HCT116 (cell line): ENCODE results near the gene TOR2A. TPM values are rescaled to one million over a fixed set of nuclear protein-coding genes. Genes with fewer than 3 reads are reported as not detected.

ENCODE experiments used
- ATAC-seq: fragments of 200-7000 bp; cut with Tn5 transposase; 2 replicates; pipeline ENCODE4 v1.9.1; 2020; ENCODE audit warnings: mild to moderate bottlenecking, moderate library complexity
- BruUV-seq: library from RNA; stranded (reverse); fragments of 400-500 nt; replicated peaks from 2 replicates; lab custom pipeline; 2021; lab: Mats Ljungman, UMichigan
- CTCF ChIA-PET: fragments of 300-600 bp; sonication (Branson Sonifier 250); formaldehyde crosslinking; loops from one replicate; lab custom pipeline; 2021; ENCODE audit warnings: antibody characterized with exemption; lab: Charles Lee
- POLR2A ChIA-PET: fragments of 300-600, 350-600 bp; sonication (Branson Sonifier 250); formaldehyde crosslinking; loops from one replicate; lab custom pipeline; 2021; ENCODE audit warnings: antibody characterized with exemption; lab: Charles Lee
- RAD21 ChIA-PET, 2 experiments: fragments of 300-600 bp; sonication (Branson Sonifier 250); formaldehyde crosslinking; loops; one replicate each; lab custom pipeline; 2023; ENCODE audit warnings: low total read pairs in 2 of 2; ENCODE audit not compliant: uncharacterized antibody in 2 of 2, unreplicated experiment in 2 of 2, low non-redundant PET in 1 of 2; lab: Charles Lee
- DNase-seq: peaks from one replicate; pipeline ENCODE4 v3.0.0-alpha.2; 2010; ENCODE audit warnings: low read depth, low spot score
- H2AFZ ChIP-seq: fragments of 200-600 bp; shearing (Covaris generic), sonication (generic); 2 replicates; pipeline ENCODE4 v1.6.1; 2017; ENCODE audit warnings: low read depth, mixed run types, mixed read lengths, antibody characterized with exemption, low read length; ENCODE audit not compliant: poor library complexity, severe bottlenecking
- H3K27ac ChIP-seq: 2 replicates; pipeline ENCODE4 v1.5.1; 2012; ENCODE audit warnings: low read depth, low read length
- H3K27me3 ChIP-seq: fragments of 200-600 bp; sonication (generic); 2 replicates; pipeline ENCODE4 v1.6.1; 2016; ENCODE audit warnings: mixed run types, low read length, mixed read lengths; ENCODE audit not compliant: insufficient read depth
- H3K36me3 ChIP-seq, 2 experiments: fragments of 200-500 bp in 1 of 2; fragments of 200-600 bp in 1 of 2; sonication (Bioruptor generic) in 1 of 2; sonication (generic) in 1 of 2; 2 replicates each; pipeline versions ENCODE4 v1.5.1 to v1.6.1; 2014 to 2016; ENCODE audit warnings: low read length in 2 of 2, inconsistent platforms in 1 of 2, mixed read lengths in 1 of 2, mixed run types in 1 of 2; ENCODE audit not compliant: insufficient read depth in 2 of 2, control insufficient read depth in 1 of 2
- H3K4me1 ChIP-seq, 2 experiments: fragments of 200-600 bp in 1 of 2; sonication (generic) in 1 of 2; 2 replicates each; pipeline versions ENCODE4 v1.5.1 to v1.6.1; 2012 to 2017; ENCODE audit warnings: low read length in 2 of 2, inconsistent platforms in 1 of 2, mild to moderate bottlenecking in 1 of 2, mixed read lengths in 1 of 2, mixed run types in 1 of 2, moderate library complexity in 1 of 2; ENCODE audit not compliant: insufficient read depth in 2 of 2, control insufficient read depth in 1 of 2
- H3K4me2 ChIP-seq: fragments of 200-600 bp; sonication (generic); 2 replicates; pipeline ENCODE4 v1.6.1; 2017; ENCODE audit warnings: mixed run types, low read length, mixed read lengths
- H3K4me3 ChIP-seq, 2 experiments: fragments of 200-600 bp in 1 of 2; sonication (generic) in 1 of 2; replicated peaks in 1 of 2; 2 replicates each; pipeline ENCODE4 v1.5.1; 2011 to 2016; ENCODE audit warnings: low read length in 2 of 2, control low read depth in 1 of 2, low read depth in 1 of 2, mild to moderate bottlenecking in 1 of 2, mixed read lengths in 1 of 2, mixed run types in 1 of 2
- H3K79me2 ChIP-seq: fragments of 200-600 bp; sonication (generic); 2 replicates; pipeline ENCODE4 v1.6.1; 2017; ENCODE audit warnings: mild to moderate bottlenecking, mixed run types, low read length, moderate library complexity, mixed read lengths; ENCODE audit not compliant: insufficient read depth
- H3K9ac ChIP-seq: fragments of 200-600 bp; sonication (generic); 2 replicates; pipeline ENCODE4 v1.6.1; 2016; ENCODE audit warnings: low read length, mixed read lengths
- H3K9me2 ChIP-seq: fragments of 200-600 bp; sonication (generic), shearing (Covaris generic); 2 replicates; pipeline ENCODE4 v1.6.1; 2017; ENCODE audit warnings: mixed run types, mild to moderate bottlenecking, moderate library complexity; ENCODE audit not compliant: insufficient read depth
- H3K9me3 ChIP-seq, 2 experiments: fragments of 200-500 bp in 1 of 2; fragments of 200-600 bp in 1 of 2; sonication (Bioruptor generic) in 1 of 2; sonication (generic) in 1 of 2; 2 replicates each; pipeline ENCODE4 v1.6.1; 2014 to 2017; ENCODE audit warnings: low read length in 2 of 2, mixed read lengths in 2 of 2, inconsistent platforms in 1 of 2, low read depth in 1 of 2, mild to moderate bottlenecking in 1 of 2, mixed run types in 1 of 2, moderate library complexity in 1 of 2; ENCODE audit not compliant: control insufficient read depth in 1 of 2, insufficient read depth in 1 of 2
- H4K20me1 ChIP-seq: fragments of 200-600 bp; sonication (generic), shearing (Covaris generic); 2 replicates; pipeline ENCODE4 v1.6.1; 2017; ENCODE audit warnings: mixed run types, mild to moderate bottlenecking, moderate library complexity; ENCODE audit not compliant: insufficient read depth
- EGR1 ChIP-seq: IDR thresholded peaks from 2 replicates; pipeline ENCODE4 v1.6.1; 2012; ENCODE audit warnings: low read depth
- EZH2phosphoT487 ChIP-seq: fragments of 200-600 bp; IDR thresholded peaks from 2 replicates; pipeline ENCODE4 v1.6.1; 2018; ENCODE audit warnings: antibody characterized with exemption, borderline replicate concordance
- FOSL1 ChIP-seq: IDR thresholded peaks from 2 replicates; pipeline ENCODE4 v1.6.1; 2012; ENCODE audit warnings: low read depth
- JUND ChIP-seq: IDR thresholded peaks from 2 replicates; pipeline ENCODE4 v1.6.1; 2012
- POLR2AphosphoS5 ChIP-seq: IDR thresholded peaks from 2 replicates; pipeline ENCODE4 v1.6.1; 2011; ENCODE audit warnings: mild to moderate bottlenecking, low read depth, low read length, moderate library complexity
- SP1 ChIP-seq: IDR thresholded peaks from 2 replicates; pipeline ENCODE4 v1.6.1; 2012; ENCODE audit warnings: low read depth
- SRF ChIP-seq: IDR thresholded peaks from 2 replicates; pipeline ENCODE4 v1.6.1; 2012; ENCODE audit warnings: low read depth
- TCF7L2 ChIP-seq: IDR thresholded peaks from 2 replicates; pipeline ENCODE4 v1.7.0; 2011; ENCODE audit warnings: borderline replicate concordance, inconsistent platforms; ENCODE audit not compliant: insufficient read depth, insufficient read length; ENCODE audit errors: extremely low read depth
- YY1 ChIP-seq: IDR thresholded peaks from 2 replicates; pipeline ENCODE4 v1.6.1; 2011; ENCODE audit warnings: low read length, low read depth, moderate library complexity, mild to moderate bottlenecking; ENCODE audit not compliant: insufficient replicate concordance; ENCODE audit errors: extremely low read depth
- intact Hi-C: fragments of 100-400 bp; cut with micrococcal nuclease; formaldehyde crosslinking; loops from 2 replicates; pipeline ENCODE4 v1.10.0; 2022
- total RNA-seq: library from RNA; stranded (reverse); gene quantifications from one replicate; pipeline ENCODE4 v1.2.1, GENCODE V29; 2021; ENCODE audit not compliant: unreplicated experiment
- TF ChIP-seq, protein P1 (sequence below): IDR thresholded peaks from 2 replicates; pipeline ENCODE4 v1.6.1; 2012
- TF ChIP-seq, protein P2 (sequence below), 3 experiments: fragments of 200-600 bp in 1 of 3; sonication (generic) in 1 of 3; IDR thresholded peaks in 2 of 3; conservative IDR thresholded peaks in 1 of 3; 2 replicates each; pipeline ENCODE4 v1.5.1; 2012 to 2017; ENCODE audit warnings: low read depth in 2 of 3, low read length in 2 of 3, antibody characterized with exemption in 1 of 3, borderline replicate concordance in 1 of 3, control low read depth in 1 of 3, mild to moderate bottlenecking in 1 of 3, mixed read lengths in 1 of 3, mixed run types in 1 of 3, moderate library complexity in 1 of 3; ENCODE audit not compliant: insufficient read depth in 1 of 3

The TOR2A gene
- total RNA-seq, 1 experiment from 2014 or later = 12.0 TPM

DNA sequence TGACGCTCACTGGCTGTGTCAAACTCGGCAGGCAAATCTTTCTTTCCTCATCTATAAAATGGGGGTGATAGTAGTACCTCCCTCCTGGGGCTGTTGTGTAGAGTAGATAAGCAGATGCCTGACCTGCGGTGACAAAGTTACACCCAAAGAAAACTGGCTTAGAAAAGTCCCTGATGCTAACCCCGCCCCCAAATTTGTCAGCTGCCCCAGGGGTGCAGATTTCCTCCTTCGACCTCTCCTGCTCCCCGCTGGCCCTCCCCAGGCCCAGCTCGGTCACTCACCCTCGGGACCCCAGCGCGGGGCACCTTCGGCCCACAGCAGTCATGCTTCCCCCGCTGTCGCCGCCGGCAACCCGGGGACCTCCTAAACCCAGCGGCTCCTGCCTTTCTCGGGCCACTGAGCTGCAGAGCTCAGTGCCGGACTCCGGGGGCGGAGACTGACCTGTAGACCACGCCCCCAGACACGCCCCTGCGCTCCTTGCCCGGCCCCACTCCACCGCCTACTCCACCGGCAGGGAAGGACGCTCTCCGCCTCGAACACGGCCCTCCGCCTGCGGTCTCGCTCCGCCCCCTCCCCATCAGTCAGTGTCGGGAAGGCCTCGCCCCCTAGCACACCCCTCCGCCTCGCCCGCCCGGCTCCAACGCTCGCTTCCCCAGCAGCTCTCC is 35.9 kb upstream of the TOR2A start:
- peak overlapping the region; percentile 50 to 60 for H3K4me3 ChIP-seq
- H3K36me3 ChIP-seq = no peaks in the 10 kb centered on the region
- no TSS peak for BruUV-seq
- TF ChIP-seq FOSL1 (no peak), SRF (no peak), EZH2phosphoT487 (no peak), TCF7L2 (no peak), POLR2AphosphoS5 (peak; percentile 66), EGR1 (peak; percentile 85), YY1 (no peak), SP1 (peak; percentile 72), JUND (no peak)
- TF ChIP-seq, protein P1, sequence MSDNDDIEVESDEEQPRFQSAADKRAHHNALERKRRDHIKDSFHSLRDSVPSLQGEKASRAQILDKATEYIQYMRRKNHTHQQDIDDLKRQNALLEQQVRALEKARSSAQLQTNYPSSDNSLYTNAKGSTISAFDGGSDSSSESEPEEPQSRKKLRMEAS = no peak
- TF ChIP-seq, protein P2, sequence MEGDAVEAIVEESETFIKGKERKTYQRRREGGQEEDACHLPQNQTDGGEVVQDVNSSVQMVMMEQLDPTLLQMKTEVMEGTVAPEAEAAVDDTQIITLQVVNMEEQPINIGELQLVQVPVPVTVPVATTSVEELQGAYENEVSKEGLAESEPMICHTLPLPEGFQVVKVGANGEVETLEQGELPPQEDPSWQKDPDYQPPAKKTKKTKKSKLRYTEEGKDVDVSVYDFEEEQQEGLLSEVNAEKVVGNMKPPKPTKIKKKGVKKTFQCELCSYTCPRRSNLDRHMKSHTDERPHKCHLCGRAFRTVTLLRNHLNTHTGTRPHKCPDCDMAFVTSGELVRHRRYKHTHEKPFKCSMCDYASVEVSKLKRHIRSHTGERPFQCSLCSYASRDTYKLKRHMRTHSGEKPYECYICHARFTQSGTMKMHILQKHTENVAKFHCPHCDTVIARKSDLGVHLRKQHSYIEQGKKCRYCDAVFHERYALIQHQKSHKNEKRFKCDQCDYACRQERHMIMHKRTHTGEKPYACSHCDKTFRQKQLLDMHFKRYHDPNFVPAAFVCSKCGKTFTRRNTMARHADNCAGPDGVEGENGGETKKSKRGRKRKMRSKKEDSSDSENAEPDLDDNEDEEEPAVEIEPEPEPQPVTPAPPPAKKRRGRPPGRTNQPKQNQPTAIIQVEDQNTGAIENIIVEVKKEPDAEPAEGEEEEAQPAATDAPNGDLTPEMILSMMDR (IDR thresholded peaks at IDR 0.05 in 2 of 3, conservative IDR thresholded peaks at IDR 0.05 in 1 of 3; ENCODE audit: borderline replicate concordance in 1 of 3, insufficient read depth in 1 of 3, low read depth in 2 of 3, low read length in 2 of 3) = no peak
- H2AFZ ChIP-seq = peak overlapping the region; percentile 93
- H3K4me2 ChIP-seq = peak overlapping the region; percentile 96
- H3K9ac ChIP-seq = peak overlapping the region; percentile 57
- intact Hi-C loops = loop anchor here (1.0 kb wide), 1 partner anchor 36 kb away; the partner anchor contains the start of gene TOR2A
- DNase-seq (peak; percentile 95), ATAC-seq (peak; percentile 97)
- no peaks in the 10 kb centered on the region for H3K27me3 ChIP-seq
- ChIA-PET CTCF (interaction anchor here (0.8 to 2.2 kb wide), 12 partner anchors 12 to 347 kb away, joined by 3 to 24 read pairs (median 3); partner anchors contain the start of genes CDK9 and TOR2A), POLR2A (interaction anchor here (0.6 to 1.7 kb wide), 9 partner anchors 15 to 152 kb away, joined by 3 to 10 read pairs (median 3); partner anchors contain the start of genes CDK9, ST6GALNAC4 and TOR2A), RAD21 (interaction anchor here (0.6 to 1.0 kb wide), 2 partner anchors 36 to 99 kb away, joined by 4 to 5 read pairs; partner anchors contain the start of gene TOR2A (in 1 of the 2))
- H3K79me2 ChIP-seq = no peaks in the 10 kb centered on the region
- H3K9me2 ChIP-seq = no peaks in the 10 kb centered on the region
- H4K20me1 ChIP-seq = no peaks in the 10 kb centered on the region
- peak overlapping the region; percentile 34; the same call in 1 of the 2 replicates for H3K27ac ChIP-seq
- H3K9me3 ChIP-seq = no peaks in the 10 kb centered on the region
- peaks cover 13 to 21% of the 10 kb centered on the region in 2 experiments for H3K4me1 ChIP-seq
